DND-41 (cell line): ENCODE data around the gene TYRO3.

Experiments used
- CTCF ChIP-seq: IDR thresholded peaks from 2 replicates; pipeline ENCODE4 v1.5.1; 2012; ENCODE audit warnings: borderline replicate concordance, low read length, moderate library complexity, mild to moderate bottlenecking; ENCODE audit not compliant: poor library complexity, severe bottlenecking; ENCODE audit errors: extremely low read depth
- EZH2 ChIP-seq: IDR thresholded peaks from 3 replicates; pipeline ENCODE4 v1.6.1; 2012; ENCODE audit warnings: borderline replicate concordance, low read depth, mild to moderate bottlenecking, moderate library complexity, low read length, inconsistent platforms; ENCODE audit not compliant: severe bottlenecking

DNA sequence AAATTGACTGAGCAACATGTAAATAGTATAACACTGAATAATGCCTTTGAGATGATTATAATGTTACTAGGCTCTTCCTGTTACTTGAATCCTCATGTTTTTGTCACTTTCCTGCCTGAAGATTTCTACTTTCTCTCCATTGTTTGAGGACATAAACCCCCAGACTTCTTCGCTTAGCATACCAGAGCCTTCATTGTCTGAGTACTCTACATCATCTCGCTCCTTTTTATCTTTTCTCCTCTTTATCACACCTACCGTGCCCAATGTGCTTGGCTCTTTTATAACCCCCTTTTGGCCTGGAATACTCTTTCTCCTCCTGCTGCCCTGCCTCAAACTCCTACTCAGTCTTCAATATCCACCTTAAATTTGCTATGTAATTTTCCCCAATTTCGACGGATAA, 70.9 kb downstream of the TYRO3 start:
- TF ChIP-seq CTCF (no peak), EZH2 (no peak)
